ENCODE measurements around the gene GPR87.

GRCh38 chr3:151320131-151320530, 3.5 kb upstream of the GPR87 start:
- TF ChIP-seq POLR2AphosphoS5 (IDR thresholded peaks at IDR 0.05; ENCODE audit: borderline replicate concordance, low read depth, low read length) (no peak), EZH2 (IDR thresholded peaks at IDR 0.05) (no peak)
